ENCODE results near the gene SYT9.
"Not testable (repeated sequence)": the region's sequence is repeated elsewhere in the genome, so short reads cannot be mapped to it uniquely, and the experiment has no call there.

The SYT9 gene

DNA sequence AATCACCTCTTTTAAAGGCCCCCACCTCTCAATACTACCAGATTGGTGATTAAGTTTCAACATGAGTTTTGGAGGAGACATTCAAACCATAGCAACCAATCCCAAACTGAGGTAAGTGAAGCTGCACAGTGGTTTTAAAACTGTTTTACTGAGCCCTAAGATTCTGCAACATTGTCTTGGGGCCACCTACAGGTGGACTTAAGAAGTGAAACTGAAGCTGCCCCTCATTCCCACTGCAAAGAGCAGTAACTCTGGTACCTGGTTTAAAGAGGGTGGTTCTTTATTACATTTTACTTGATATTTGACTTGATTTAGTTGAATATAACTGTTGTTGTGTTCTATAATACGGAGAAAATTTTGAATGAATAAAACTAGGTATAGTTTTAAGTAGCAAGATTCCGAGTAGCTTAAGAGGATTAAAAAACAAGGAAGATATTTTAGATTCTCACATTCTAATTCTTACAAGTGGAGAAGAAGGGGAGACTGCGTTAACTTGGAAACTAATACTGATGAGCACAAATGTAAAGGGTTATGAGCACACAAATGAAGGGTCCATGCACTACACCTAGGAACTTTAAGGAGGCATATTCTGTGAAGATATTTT lies 26.7 kb downstream of the SYT9 start:
- DNase-seq, result no peak

DNA sequence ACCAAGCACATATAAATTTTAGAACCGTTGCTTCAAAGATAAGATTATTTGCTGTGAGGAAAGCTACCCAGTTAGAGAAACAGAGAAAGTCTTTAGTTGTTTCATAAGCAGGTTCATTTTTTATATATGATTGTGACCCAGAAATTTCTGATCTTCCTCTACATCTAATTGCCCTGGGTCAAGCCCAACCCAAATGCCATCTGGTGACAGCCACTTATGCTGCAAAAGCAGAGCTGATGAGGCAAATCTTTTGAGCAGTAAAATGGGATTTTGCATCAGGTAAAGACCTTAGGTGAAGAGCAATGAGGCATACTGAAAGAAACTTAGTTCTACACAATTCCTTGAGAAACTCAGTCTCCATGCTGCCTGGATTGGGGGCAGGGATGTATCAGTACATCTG lies 28.0 kb downstream of the SYT9 start:
- DNase-seq, result no peak

DNA sequence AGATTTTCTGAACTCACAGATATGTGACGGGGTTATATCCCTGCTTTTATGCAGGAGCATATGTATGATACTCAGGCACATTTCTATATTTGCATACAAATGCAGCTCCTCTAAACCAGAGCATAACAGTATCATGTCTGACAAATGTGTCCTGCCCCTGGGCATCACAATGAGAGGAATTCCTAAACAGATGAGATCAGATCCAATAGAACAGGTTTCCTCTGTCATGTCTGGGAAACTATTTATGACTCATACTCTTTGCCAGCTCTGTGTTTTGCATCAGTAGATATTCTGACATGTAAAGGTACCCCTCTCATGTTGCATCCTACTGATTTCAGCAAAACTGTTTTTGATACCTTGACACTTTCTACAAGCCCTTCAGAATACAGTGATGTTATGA lies 29.4 kb downstream of the SYT9 start:
- no peak for DNase-seq

DNA sequence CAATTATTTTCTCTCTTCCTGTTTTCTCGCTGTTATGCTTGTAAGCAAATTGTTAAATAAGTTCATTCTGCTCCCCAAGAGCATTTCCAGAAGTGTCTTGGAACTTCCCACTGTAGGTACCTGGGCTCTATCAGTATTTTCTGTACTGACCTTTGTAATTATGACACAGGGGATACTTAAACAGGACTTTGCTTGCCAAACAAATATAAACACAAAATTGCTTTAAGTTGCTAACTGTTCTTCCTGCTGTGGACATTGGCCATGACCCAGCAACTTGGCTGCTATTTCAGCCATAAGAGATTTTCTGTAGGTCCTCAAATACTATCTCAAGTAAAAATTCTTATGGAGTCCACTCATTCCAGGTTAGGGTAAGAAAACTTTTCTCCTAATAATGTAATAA lies 30.1 kb downstream of the SYT9 start:
- no peak for DNase-seq

DNA sequence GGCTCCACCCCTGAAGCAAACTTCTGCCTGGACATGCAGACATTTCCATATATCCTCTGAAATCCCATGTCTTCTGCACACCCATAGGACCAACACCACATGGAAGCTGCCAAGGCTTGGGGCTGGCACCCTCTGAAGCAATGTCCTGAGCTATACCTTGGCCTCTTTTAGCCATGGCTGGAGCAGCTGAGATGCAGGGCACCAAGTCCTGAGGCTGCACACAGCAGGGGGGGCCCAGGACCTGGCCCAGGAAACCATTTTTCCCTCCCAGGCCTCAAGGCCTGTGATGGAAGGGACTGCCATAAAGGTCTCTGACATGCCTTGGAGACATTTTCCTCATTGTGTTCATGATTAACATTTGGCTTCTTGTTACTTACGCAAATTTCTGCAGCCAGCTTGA lies 34.5 kb downstream of the SYT9 start:
- no peak for DNase-seq

DNA sequence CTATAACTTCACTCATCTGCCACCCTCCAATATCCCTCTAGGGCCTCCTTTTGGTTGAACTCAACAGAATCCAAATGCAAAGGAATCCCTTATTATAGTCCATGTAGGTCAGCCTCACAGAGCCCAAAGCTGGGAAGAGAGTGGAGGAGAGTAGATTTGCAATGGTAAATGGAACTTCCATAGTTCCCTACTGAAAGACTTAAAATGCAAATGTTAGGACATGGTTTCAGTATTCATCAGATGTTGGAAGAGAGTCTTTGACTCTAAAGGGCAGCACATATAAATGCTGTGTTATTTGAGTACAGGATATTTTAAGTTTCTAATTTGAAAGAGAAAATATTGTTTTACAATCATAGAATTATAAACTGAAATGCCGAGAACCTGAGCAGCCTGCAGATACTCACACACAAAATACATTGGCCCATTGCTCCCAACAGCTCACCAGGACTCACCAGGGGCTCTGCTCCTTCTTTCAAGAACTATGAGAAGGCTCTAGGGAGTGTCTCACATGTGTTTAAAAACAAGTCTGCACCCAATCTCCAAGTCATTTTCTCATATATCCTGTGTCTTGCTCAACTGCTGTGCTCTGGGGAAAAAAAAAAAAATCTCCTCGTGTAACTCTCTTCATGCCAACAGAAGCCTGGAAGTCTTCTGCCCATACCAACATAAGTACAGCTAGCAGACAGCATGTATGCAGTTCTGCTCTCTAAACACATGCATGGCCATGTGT lies 39.6 kb downstream of the SYT9 start:
- DNase-seq, result no peak

DNA sequence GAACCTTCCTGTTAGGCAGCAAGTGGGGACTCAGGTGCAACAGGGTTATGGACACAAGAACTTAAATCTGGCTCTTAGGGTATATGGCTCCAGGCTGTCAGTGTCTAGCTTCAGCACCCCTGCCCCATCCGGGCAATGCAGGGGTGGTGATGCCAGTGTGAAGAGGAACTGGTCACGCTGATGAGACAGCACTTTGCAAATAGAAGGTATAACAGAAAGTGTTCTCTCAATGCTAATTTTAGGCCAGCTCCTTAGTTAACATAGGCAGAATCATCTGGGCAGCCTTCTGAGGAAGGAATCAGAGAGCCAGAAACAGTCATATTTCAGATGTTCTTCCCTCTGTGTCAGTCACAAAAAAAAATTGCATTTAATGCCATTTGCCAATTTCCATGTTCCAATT lies 41.2 kb downstream of the SYT9 start:
- DNase-seq, result no peak

DNA sequence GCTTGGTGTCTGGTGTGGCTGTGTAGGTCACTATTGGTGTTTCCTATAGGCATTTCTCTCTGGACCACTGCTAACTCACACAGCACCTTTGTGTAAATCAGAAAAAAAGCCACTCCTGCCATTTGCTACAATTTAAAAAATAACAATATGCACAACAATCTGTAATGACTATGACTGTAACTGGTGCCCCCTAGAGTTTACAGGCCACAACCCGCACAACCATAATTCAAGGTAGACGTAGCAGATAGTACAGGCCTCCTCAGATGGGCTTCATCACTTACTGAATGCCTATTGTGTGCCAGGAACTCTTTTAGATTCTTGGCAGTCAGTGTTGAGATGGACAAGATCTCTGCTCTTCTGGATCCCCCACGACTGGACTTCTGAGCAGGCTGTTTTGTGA lies 47.7 kb downstream of the SYT9 start:
- no peak for DNase-seq

DNA sequence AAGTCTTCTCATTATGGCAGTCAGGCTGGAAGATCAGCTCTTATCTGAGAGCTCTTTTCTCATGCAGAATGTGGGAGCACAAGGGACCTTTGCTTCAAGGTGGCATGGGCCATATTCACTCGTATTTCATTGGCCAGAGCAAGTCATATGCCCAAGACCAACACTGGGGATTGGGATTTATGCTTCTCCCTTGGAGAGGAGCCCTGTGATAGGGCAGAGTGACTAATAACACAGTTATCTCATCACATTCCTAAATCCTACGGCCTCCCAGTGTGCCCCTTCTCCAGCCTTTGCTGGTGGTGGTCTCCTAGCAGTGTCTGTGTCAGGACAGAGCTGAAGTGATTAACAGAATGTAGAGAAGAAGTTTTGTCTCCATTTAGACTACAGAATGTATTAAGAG lies 48.6 kb downstream of the SYT9 start:
- DNase-seq, result no peak

DNA sequence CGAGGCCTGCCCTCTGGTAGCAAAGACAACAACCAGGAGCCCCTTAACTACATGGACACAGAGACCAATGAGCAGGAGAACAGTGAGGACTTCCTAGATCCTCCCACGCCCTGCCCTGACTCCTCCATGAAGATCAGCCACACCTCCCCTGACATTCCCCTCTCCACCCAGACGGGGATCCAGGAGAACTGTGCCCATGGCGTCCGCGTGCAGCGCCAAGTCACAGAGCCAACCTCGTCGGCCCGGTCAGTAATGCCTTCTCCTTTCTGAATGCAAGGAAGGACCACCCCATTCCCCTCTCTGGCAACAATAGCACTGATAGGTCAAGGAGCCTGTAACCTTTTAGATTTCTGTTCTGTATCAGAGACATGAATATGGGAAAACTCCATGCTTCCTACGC lies 51.4 kb downstream of the SYT9 start:
- DNase-seq, result no peak

DNA sequence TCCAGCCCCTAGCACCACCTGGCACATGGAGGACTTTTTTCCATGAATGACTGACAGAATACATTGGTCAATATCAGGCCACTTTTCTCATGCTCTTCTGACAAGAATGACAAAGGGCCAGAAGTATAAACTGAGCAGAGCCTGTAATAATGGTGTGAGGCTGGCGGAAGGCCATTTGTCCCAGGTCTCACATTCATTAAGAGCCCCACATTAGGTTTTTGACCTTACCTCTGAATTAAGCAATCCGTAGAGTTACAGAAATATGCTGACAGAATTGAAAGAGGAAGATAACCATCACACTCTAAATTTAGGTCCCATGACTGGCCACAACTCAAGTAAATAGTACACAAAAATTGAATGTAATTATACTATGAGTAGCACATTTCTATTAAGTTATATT lies 55.2 kb downstream of the SYT9 start:
- no peak for DNase-seq

DNA sequence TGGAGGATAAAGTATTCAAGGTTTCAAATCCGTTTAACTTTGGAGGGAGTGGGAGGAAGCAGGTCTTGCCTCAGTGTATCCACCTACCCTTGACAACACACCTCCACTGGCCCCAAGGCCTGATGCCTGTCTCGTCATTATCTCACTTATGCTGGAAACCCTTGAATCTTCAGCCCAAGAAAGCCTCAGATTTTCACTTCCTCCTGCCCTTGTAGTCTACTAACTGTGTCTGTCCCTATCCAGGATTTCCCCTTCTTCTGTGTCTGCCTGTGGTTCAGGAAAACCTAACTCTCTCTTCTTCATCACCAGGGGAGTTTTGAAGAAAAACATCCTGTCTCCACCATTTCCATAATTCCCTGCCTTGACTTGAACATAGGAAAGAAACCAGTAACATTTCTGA lies 56.1 kb downstream of the SYT9 start:
- no peak for DNase-seq

DNA sequence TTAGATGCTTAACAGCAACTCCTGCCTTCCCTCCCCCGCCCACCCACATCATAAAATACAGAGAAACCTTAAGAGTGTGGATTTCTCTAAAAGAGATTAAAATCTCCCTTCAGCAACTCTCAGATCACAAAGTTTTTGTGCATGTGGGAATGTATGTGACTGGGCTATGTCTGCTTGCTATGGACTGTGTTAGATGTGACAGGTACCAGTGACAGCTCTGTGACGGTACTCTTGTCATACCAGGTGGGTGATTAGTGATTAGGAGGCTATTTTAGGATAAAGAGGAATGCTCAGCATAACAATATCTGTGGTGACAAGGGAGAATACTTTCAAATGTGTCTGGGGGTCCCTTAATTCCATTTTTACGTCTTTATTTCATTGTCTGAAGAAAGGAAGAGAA lies 60.2 kb downstream of the SYT9 start:
- DNase-seq, result no peak

DNA sequence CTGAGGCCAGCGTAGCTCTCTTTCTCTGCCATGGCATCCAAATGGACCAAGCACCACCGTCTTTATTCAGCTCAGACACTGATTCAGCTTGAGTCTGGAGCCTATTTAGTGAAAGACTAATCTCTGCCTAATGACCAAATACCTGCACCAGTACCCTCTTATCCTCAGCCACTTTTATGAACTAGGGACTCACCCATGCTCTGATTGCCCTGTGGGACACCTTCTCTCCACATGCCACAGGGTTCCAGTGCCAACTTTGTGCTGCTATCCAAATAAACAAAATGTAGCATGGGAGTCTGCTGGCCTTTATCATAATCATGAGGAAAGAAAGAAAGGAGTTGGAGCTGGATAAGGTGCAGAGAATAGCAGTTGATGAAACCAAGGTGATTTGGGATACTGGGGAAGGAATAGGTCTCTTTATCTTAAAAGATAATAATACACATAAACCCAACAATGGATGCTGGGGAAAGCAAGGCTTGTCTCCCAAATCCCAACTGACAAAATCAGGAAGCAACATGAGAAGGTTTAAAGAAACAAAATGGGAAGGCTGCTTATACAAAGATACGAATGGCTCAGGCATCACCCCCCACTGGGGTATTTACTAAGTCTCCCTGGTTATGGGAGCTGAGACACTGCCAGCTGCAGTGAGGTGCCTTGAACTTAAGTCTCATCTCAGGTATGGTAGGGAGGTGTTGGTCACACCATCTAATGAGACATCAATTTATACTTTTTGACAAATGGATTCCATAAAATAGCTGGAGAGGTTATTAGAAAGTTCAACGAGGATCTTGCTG lies 63.3 kb downstream of the SYT9 start:
- DNase-seq, result no peak

DNA sequence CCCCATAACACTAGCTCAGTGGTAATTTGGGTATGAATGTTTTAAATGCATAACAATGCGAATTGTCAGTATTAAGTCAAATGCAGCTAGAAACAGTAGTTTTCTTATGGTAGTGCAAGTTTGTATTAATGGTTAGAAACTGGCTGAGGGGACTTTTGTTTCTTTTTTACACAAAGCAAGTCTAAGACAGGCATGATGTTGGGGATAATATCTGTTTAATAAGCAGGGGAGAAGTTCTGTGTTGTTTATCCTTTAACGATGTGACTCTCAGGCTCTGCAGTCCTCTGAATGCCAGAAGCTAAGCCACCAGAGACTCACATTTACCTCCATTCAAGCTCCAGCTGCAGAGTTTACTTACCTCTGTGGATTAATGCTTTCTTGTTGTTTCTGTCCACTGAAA lies 67.8 kb downstream of the SYT9 start:
- no peak for DNase-seq

DNA sequence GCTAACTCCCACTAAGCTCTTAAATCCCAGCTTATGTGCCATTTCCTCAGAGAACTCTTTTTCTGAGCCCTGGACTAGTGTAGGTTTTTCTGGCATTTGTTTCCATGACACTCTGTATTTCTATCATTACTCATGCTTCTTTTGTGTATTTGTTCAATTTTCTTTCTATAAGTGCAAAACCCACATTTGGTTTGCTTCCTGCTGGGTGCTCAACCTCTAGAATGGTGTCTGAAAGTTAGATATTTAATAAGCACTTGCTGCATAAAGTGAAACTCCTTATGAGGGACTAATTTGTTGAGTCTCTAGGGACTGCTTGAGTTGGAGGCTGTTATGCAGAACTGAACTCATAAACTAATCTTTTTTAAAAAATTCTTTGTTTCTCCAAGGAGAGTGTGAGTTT lies 68.6 kb downstream of the SYT9 start:
- no peak for DNase-seq

DNA sequence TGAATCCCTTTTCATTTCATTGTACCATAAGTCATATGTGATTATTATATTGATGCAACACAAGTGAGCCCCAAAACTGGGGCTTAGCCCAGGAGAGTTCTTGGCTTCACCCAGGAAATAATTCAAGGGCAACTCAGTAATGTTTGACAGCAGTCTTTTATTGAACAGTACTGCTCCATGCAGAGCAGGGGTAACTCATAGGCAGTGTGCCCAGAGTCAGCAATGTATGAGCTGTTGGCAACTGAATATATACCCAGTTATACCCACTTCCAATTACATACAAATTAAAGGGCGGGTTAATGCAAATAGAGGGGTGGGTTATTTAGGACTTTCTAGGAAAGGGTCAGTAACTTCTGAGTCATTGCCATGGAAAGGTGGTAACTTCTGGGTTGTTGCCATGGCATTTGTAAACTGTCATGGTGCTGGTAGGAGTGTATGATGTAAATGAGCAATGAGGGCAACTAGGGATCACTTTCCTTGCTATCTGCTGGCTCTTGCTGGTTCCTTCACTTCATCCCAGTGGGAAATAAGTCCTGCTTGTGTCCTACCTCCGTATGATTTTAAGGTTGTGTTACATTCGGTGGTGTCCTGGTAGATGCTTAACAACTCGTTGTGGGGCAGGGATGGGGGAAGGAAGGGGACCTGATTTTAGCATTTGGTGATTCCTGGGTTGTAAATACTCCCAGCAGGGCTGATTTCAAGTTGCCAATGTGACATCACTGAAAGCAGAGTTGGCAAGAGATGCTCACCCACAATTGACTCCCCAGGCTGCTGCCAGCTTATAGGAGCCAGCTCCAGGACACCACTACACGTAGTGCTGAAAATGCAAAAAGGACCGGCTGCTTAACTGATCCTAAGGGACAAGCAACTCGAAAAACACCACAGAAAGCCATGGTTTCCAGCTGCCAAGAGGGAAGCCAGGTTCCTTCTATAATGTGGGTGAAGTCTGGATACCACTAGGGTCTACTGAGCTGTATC lies 70.1 kb downstream of the SYT9 start:
- no peak for DNase-seq

DNA sequence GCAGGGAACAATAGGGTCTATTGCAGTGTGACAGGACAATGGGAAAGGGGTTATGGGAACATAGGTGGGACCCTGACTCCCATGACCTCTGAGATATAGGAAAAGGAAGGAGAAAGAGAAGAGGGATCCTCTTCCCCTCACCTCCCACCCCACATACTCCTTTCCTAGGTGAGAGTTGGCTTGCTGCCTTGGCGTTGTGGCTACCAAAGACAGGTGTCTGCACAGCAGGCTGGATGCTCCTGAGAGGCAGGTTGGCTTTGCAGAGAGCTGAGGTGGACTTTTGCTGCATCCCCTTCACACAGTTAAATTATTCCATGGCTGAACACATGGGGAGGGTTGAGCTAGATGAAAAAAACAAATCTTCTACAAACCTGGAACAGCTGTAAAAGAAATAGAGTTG lies 80.7 kb downstream of the SYT9 start:
- DNase-seq, result no peak

DNA sequence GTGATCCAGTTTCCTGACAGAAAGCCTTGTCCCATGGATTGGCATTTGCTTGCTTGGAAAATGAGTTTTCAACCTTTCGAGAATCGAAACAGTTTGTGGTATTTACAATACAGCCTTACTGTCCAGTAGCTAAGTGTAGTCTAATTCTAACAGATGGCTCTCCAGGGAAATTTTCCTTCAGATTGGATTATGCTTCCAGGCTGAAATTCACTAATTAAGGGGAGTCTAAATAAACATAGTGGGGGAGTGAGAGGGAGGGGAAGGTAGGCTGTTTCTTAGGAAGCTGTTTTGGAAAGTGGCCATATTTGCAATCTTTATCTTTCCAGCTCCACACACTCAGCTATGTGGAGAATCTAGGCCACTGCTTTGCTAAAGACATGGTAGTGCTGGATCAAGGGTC lies 81.3 kb downstream of the SYT9 start:
- DNase-seq, result no peak

DNA sequence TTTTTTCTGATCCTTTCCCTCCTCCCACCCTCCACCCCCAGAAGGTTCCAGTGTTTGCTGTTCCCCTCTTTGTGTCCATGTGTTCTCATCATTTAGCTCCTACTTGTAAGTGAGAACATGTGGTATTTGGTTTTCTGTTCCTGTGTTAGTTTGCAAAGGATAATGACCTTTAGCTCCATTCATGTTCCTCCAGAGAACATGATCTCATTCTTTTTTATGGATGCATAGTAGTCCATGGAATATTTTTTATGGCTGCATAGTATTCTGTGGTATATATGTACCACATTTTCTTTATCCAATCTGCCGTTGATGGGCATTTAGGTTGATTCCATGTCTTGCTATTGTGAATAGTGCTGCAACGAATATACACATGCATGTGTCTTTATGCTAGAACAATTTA lies 83.7 kb downstream of the SYT9 start:
- DNase-seq, result not testable (repeated sequence)

DNA sequence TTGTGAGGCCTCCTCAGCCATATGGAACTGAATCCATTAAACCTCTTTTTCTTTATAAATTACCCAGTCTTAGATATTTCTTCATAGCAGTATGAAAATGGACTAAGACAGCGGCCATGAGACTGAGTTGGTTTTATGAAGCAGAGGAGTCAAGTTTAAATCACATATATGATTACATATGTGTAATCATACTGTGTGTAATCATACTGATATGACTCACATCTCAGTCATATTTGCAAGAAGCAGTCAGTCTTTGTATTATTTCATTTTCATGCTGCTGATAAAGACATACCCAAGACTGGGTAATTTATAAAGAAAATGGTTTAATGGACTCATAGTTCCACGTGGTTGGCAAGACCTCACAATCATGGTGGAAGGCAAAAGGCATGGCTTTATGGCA lies 89.8 kb downstream of the SYT9 start:
- DNase-seq, result no peak

DNA sequence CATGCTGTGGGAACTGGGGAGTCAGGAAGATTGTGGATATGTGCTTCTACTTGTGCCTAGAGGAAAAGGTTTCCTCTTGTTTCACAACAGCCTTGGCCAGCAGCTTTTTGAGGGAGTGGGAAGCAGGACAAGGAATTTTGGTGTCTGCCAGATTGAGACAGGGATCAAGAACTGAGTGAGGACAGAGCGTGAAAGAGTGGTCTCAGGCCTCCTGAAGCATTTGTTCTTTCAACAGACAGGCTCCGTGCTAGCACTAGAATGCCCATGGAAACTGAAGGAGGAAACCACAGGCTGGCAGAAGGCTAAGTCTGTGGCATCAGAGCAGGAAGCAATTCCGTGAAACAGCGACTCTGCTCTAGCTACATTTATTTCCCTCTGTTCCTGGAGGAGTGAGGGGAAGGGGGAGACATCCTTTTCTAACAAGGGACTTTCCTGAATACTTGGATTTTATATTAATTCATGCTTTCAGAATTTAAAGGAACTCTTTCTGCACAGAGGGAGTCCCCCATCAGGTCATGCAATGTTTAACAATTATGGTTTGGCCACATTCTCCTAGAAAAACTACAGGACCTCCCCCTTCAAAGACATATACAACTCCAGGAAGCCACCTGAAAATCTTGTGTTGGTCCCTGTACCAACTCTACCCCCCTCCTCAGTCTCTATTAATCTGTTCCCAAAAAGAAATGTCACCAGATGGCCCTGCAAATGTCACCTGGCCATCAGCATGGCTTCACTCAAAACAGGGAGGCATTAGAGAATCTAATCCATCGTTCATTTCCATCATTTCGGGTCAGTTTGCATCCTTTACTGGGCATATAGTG lies 96.1 kb downstream of the SYT9 start:
- DNase-seq, result no peak

All from femur (tissue), 1 donor.